Smooth muscle cell (in vitro differentiated cells): ENCODE results near the gene RBFOX1. TPM values are rescaled to one million over a fixed set of nuclear protein-coding genes. Genes with fewer than 3 reads are reported as not detected.

Experiments used
- DNase-seq: peaks from one replicate; lab custom pipeline; 2025; ENCODE audit not compliant: unreplicated experiment; lab: John Stamatoyannopoulos, UW
- H2AFZ ChIP-seq: fragments of 200-600 bp; sonication (generic); 2 replicates; pipeline ENCODE4 v1.6.0; 2016; ENCODE audit warnings: antibody characterized with exemption, low read depth, mild to moderate bottlenecking
- H3F3A ChIP-seq: fragments of 200-600 bp; sonication (generic); 2 replicates; pipeline ENCODE4 v1.6.0; 2017; ENCODE audit warnings: antibody characterized with exemption, low read depth
- H3K27ac ChIP-seq: fragments of 200-600 bp; sonication (generic); 2 replicates; pipeline ENCODE4 v1.5.1; 2016; ENCODE audit warnings: low read depth, mild to moderate bottlenecking
- H3K27me3 ChIP-seq: fragments of 200-600 bp; sonication (generic); 2 replicates; pipeline ENCODE4 v1.6.1; 2016; ENCODE audit warnings: low read depth, mild to moderate bottlenecking
- H3K36me3 ChIP-seq: fragments of 200-600 bp; sonication (generic); 2 replicates; pipeline ENCODE4 v1.5.1; 2016; ENCODE audit warnings: low read depth
- H3K4me1 ChIP-seq: fragments of 200-600 bp; sonication (generic); 2 replicates; pipeline ENCODE4 v1.5.1; 2016; ENCODE audit warnings: low read depth
- H3K4me2 ChIP-seq: fragments of 200-600 bp; sonication (generic); 2 replicates; pipeline ENCODE4 v1.6.0; 2016; ENCODE audit warnings: mild to moderate bottlenecking
- H3K4me3 ChIP-seq: fragments of 200-600 bp; sonication (generic); 2 replicates; pipeline ENCODE4 v1.5.1; 2016; ENCODE audit warnings: mild to moderate bottlenecking
- H3K79me2 ChIP-seq: fragments of 200-600 bp; sonication (generic); 2 replicates; pipeline ENCODE4 v1.6.0; 2016; ENCODE audit warnings: low read depth, mild to moderate bottlenecking
- H3K9ac ChIP-seq: fragments of 200-600 bp; sonication (generic); 2 replicates; pipeline ENCODE4 v1.6.0; 2016; ENCODE audit warnings: low read depth
- H3K9me3 ChIP-seq: fragments of 200-600 bp; sonication (generic); replicated peaks from 2 replicates; pipeline ENCODE4 v1.5.1; 2016; ENCODE audit warnings: low read depth
- H4K20me1 ChIP-seq: fragments of 200-600 bp; sonication (generic); 2 replicates; pipeline ENCODE4 v1.6.0; 2016; ENCODE audit warnings: low read depth
- WGBS: methylation state at CpG from one replicate; pipeline ENCODE4 v1.1.7; 2016; ENCODE audit warnings: low lambda C conversion rate; 5-methylcytosine and 5-hydroxymethylcytosine counted together
- polyA plus RNA-seq: library from polyadenylated mRNA; unstranded; fragments of >200 nt; fragmentation: Nextera tagmentation; extraction: Ambion mirVana; gene quantifications from 2 replicates; pipeline ENCODE4 v1.2.1, GENCODE V29; 2016
- total RNA-seq: library from RNA; depleted of rRNA; stranded (reverse); fragments of >200 nt; gene quantifications from 2 replicates; pipeline ENCODE4 v1.2.3, GENCODE V29; 2014
- TF ChIP-seq, protein P1 (sequence below): fragments of 200-600 bp; sonication (generic); IDR thresholded peaks from 2 replicates; pipeline ENCODE4 v1.5.1; 2017; ENCODE audit warnings: borderline replicate concordance, mild to moderate bottlenecking, antibody characterized with exemption; ENCODE audit not compliant: insufficient read depth, poor library complexity, severe bottlenecking

RBFOX1 gene
- total and polyA plus RNA-seq, 2 experiments from 2014 or later = not detected

DNA sequence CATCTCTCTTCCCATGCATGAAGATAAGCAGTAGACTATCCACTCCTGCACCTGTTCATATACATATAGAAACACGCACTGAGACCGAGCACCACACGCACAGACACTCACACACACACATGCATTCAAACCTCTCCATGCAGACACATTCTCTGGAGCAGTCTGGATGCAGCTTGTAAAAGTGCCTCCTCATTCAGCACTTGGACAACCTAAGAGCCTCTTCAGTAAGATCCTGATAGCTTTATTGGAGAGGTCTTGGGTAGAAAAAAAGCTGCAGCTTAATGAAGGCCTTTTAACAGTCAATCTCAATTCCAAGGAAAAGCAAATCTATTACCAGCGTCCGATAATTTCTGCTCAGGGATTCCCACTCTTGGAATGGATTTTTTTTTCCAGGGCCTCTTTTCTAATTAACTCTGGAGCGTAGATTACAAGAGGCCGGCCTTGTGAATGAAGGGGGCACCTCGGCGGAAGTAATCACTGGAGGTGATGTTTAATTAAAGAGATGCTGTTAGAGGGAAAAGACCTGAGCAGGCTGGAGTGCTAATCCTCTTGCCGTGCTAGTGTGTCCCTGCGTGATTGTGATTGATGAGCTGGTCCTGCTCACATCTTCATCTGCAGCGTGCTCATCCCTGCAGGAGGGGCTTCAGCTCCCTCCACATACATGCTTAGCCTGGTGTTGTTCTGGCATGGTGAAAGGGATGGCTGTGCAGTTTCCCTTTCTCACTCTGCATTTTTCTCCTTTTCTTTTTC lies 155.1 kb downstream of the RBFOX1 start:
- no peaks in the 10 kb centered on the region for H3K79me2 ChIP-seq
- TF ChIP-seq, protein P1, sequence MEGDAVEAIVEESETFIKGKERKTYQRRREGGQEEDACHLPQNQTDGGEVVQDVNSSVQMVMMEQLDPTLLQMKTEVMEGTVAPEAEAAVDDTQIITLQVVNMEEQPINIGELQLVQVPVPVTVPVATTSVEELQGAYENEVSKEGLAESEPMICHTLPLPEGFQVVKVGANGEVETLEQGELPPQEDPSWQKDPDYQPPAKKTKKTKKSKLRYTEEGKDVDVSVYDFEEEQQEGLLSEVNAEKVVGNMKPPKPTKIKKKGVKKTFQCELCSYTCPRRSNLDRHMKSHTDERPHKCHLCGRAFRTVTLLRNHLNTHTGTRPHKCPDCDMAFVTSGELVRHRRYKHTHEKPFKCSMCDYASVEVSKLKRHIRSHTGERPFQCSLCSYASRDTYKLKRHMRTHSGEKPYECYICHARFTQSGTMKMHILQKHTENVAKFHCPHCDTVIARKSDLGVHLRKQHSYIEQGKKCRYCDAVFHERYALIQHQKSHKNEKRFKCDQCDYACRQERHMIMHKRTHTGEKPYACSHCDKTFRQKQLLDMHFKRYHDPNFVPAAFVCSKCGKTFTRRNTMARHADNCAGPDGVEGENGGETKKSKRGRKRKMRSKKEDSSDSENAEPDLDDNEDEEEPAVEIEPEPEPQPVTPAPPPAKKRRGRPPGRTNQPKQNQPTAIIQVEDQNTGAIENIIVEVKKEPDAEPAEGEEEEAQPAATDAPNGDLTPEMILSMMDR = no peak
- no peak overlapping the region for H3K27ac ChIP-seq
- no peaks in the 10 kb centered on the region for H3K36me3 ChIP-seq
- H2AFZ ChIP-seq = no peak overlapping the region
- H3K4me1 ChIP-seq = no peaks in the 10 kb centered on the region
- no peak overlapping the region for H3K4me3 ChIP-seq
- H3K9ac ChIP-seq = no peak overlapping the region
- no peaks in the 10 kb centered on the region for H4K20me1 ChIP-seq
- H3K9me3 ChIP-seq = no peaks in the 10 kb centered on the region
- no peak overlapping the region for H3K4me2 ChIP-seq
- H3F3A ChIP-seq = no peaks in the 10 kb centered on the region
- WGBS = 90% methylated on average over 12 of the region's 12 CpGs
- DNase-seq = no peak
- H3K27me3 ChIP-seq = no peaks in the 10 kb centered on the region

DNA sequence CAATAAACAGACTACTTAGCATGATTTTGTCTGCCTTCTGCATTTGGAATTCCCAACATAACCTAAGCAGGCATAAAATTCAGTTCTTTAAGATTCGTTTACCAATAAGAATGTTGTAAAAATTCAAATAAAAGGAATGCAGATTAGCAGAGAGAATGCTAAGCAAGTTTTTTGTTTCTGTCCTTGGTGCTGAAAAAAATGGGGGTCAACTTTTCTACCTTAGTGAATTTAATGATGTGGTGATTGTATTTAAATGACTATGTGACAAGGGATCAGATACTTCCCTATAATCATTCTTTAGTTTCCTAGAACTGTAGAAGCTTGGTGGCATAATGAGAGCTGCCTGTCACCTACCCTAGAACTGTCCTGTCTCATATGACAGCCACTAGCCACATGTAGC lies 159.5 kb downstream of the RBFOX1 start:
- WGBS = 43% methylated on average over 1 of the region's 1 CpG
- Histone ChIP-seq H3F3A (no peaks in the 10 kb centered on the region), H3K27ac (no peak overlapping the region), H4K20me1 (no peaks in the 10 kb centered on the region), H3K4me2 (no peak overlapping the region), H3K36me3 (no peaks in the 10 kb centered on the region), H3K27me3 (no peaks in the 10 kb centered on the region), H3K9ac (no peak overlapping the region), H2AFZ (no peak overlapping the region), H3K9me3 (no peaks in the 10 kb centered on the region), H3K79me2 (no peaks in the 10 kb centered on the region), H3K4me3 (no peak overlapping the region), H3K4me1 (no peaks in the 10 kb centered on the region)
- TF ChIP-seq, protein P1 = no peak
- DNase-seq = no peak

DNA sequence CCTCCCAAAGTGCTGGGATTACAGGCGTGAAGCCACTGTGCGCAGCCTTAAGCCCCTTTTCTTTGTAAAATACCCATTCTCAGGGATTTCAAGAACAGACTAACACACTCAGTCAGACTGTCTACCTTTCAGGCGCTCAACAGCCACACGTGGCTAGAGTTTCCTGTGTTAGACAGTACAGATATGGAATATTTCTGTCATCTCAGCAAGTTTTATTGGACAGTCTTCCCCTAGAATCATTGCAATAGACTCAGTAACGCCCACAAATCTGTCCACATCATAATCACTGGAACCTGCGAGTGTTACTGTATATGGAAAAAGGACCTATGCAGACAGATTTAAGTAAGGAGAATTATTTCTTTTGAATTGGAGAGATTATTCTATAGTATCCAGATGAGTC lies 160.5 kb downstream of the RBFOX1 start:
- no peak overlapping the region for H3K9ac ChIP-seq
- no peak overlapping the region for H2AFZ ChIP-seq
- no peaks in the 10 kb centered on the region for H3K36me3 ChIP-seq
- H3K9me3 ChIP-seq = no peaks in the 10 kb centered on the region
- H4K20me1 ChIP-seq = no peaks in the 10 kb centered on the region
- H3K27me3 ChIP-seq = no peaks in the 10 kb centered on the region
- H3K4me3 ChIP-seq = no peak overlapping the region
- H3K4me1 ChIP-seq = no peaks in the 10 kb centered on the region
- no peaks in the 10 kb centered on the region for H3F3A ChIP-seq
- H3K79me2 ChIP-seq = no peaks in the 10 kb centered on the region
- no peak for DNase-seq
- no peak overlapping the region for H3K27ac ChIP-seq
- TF ChIP-seq, protein P1 = no peak
- H3K4me2 ChIP-seq = no peak overlapping the region
- WGBS = 88% methylated on average over 6 of the region's 6 CpGs

DNA sequence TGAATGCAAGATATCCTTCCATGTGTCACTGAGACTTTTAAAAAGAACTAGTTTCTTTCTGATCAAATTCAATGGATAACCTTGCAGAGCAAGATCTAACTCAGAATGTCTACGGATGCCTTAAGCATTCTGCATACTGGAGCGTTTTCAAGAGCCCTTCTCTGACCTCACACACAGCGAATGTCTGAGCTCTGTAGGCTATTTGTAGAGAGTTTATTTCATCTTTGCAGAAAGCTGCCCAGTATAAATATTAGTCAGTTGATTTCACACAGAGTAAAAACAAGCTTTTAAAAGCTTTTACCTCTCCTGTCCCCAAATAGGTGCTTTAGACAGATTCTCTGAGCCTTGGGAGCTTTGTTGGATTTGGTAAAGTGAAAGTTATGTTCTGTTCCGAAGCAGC lies 165.0 kb downstream of the RBFOX1 start:
- no peaks in the 10 kb centered on the region for H3K79me2 ChIP-seq
- no peak overlapping the region for H3K4me2 ChIP-seq
- no peaks in the 10 kb centered on the region for H3F3A ChIP-seq
- no peaks in the 10 kb centered on the region for H4K20me1 ChIP-seq
- no peaks in the 10 kb centered on the region for H3K27me3 ChIP-seq
- TF ChIP-seq, protein P1 = no peak
- H3K36me3 ChIP-seq = no peaks in the 10 kb centered on the region
- no peaks in the 10 kb centered on the region for H3K4me1 ChIP-seq
- no peak overlapping the region for H2AFZ ChIP-seq
- WGBS = 82% methylated on average over 4 of the region's 4 CpGs
- H3K9me3 ChIP-seq = no peaks in the 10 kb centered on the region
- H3K9ac ChIP-seq = no peak overlapping the region
- DNase-seq = no peak
- no peak overlapping the region for H3K27ac ChIP-seq
- no peak overlapping the region for H3K4me3 ChIP-seq
